Chondrocyte (in vitro differentiated cells): ENCODE results near the gene MAML2. TPM values are rescaled to one million over a fixed set of nuclear protein-coding genes. Genes with fewer than 3 reads are reported as not detected.

Source experiments
- DNase-seq: peaks from one replicate; pipeline ENCODE4 v3.0.0; 2021; ENCODE audit warnings: mixed read lengths, low spot score
- H3K27ac Mint-ChIP-seq: one replicate; pipeline ENCODE4 v1.8.0; 2021; ENCODE audit warnings: mild to moderate bottlenecking, moderate library complexity, mixed read lengths; ENCODE audit not compliant: unreplicated experiment
- H3K27me3 Mint-ChIP-seq: 2 replicates; pipeline ENCODE4 v1.8.0; 2021; ENCODE audit warnings: low read depth, mixed read lengths
- H3K36me3 Mint-ChIP-seq: 2 replicates; pipeline ENCODE4 v1.8.0; 2021; ENCODE audit warnings: low read depth, mixed read lengths
- H3K4me1 Mint-ChIP-seq: 2 replicates; pipeline ENCODE4 v1.8.0; 2021; ENCODE audit warnings: low read depth, mild to moderate bottlenecking, mixed read lengths
- H3K4me3 Mint-ChIP-seq: one replicate; pipeline ENCODE4 v1.8.0; 2021; ENCODE audit warnings: mild to moderate bottlenecking, moderate library complexity, mixed read lengths; ENCODE audit not compliant: unreplicated experiment
- H3K9me3 Mint-ChIP-seq: 2 replicates; pipeline ENCODE4 v1.8.0; 2021; ENCODE audit warnings: low read depth, mixed read lengths
- CTCF ChIP-seq: fragments of 200-600 bp; sonication (generic); IDR thresholded peaks from 2 replicates; pipeline ENCODE4 v1.5.0; 2021; ENCODE audit warnings: antibody characterized with exemption, mild to moderate bottlenecking, moderate library complexity
- total RNA-seq: library from RNA; stranded (reverse); gene quantifications from 3 replicates; pipeline ENCODE4 v1.2.1, GENCODE V29; 2021

Gene MAML2
- total RNA-seq, 1 donor from 2014 or later, result 19.0 TPM

GRCh38 chr11:96307776-96308140 is 35.2 kb downstream of the MAML2 start:
- peak overlapping the region; percentile 69 for H3K4me3 Mint-ChIP-seq
- H3K4me1 Mint-ChIP-seq, result peaks cover 80% of the 10 kb centered on the region
- DNase-seq, result no peak
- TF ChIP-seq CTCF, result no peak
- H3K27me3 Mint-ChIP-seq, result no peaks in the 10 kb centered on the region
- H3K36me3 Mint-ChIP-seq, result no peaks in the 10 kb centered on the region
- H3K9me3 Mint-ChIP-seq, result no peaks in the 10 kb centered on the region
- peak overlapping the region; percentile 99 for H3K27ac Mint-ChIP-seq

- TF ChIP-seq CTCF, result no peak
- no peaks in the 10 kb centered on the region for H3K9me3 Mint-ChIP-seq
- H3K36me3 Mint-ChIP-seq, result no peaks in the 10 kb centered on the region
- H3K4me1 Mint-ChIP-seq, result peaks cover 80% of the 10 kb centered on the region
- peak overlapping the region; percentile 99 for H3K27ac Mint-ChIP-seq
- no peaks in the 10 kb centered on the region for H3K27me3 Mint-ChIP-seq
- H3K4me3 Mint-ChIP-seq, result peak overlapping the region; percentile 69
- DNase-seq, result no peak
Measured at GRCh38 chr11:96306933-96307775, 35.8 kb downstream of the MAML2 start.

GRCh38 chr11:96306600-96306932 is 36.4 kb downstream of the MAML2 start:
- DNase-seq, result no peak
- Mint-ChIP-seq H3K4me1 (peaks cover 78% of the 10 kb centered on the region), H3K4me3 (peak overlapping the region; percentile 69), H3K9me3 (no peaks in the 10 kb centered on the region), H3K27ac (peak overlapping the region; percentile 99), H3K36me3 (no peaks in the 10 kb centered on the region), H3K27me3 (no peaks in the 10 kb centered on the region)
- TF ChIP-seq CTCF, result no peak

- Mint-ChIP-seq H3K4me1 (peaks cover 73% of the 10 kb centered on the region), H3K4me3 (peak overlapping the region; percentile 12), H3K9me3 (no peaks in the 10 kb centered on the region), H3K27me3 (no peaks in the 10 kb centered on the region), H3K36me3 (no peaks in the 10 kb centered on the region), H3K27ac (peak overlapping the region; percentile 99)
- TF ChIP-seq CTCF, result no peak
- no peak for DNase-seq
Measured at GRCh38 chr11:96306071-96306470, 36.9 kb downstream of the MAML2 start.

- Mint-ChIP-seq H3K4me1 (peaks cover 76% of the 10 kb centered on the region), H3K27me3 (no peaks in the 10 kb centered on the region), H3K36me3 (no peaks in the 10 kb centered on the region), H3K27ac (peak overlapping the region; percentile 65), H3K4me3 (no peak overlapping the region), H3K9me3 (no peaks in the 10 kb centered on the region)
- no peak for TF ChIP-seq CTCF
- DNase-seq, result no peak
Measured at GRCh38 chr11:96303980-96304379, 39.0 kb downstream of the MAML2 start.
